Brain microvascular endothelial cell (primary cell): ENCODE results near the gene PRDX5.
A peak's percentile ranks its signal among the peaks of the same experiment; 100 is the strongest.

Experiments used
- DNase-seq: peaks from one replicate; pipeline ENCODE4 v3.0.0-alpha.2; 2020
- H3K27ac ChIP-seq: fragments of 250-450 bp; sonication (Bioruptor Pico); 2 replicates; pipeline ENCODE4 v1.5.1; 2020; ENCODE audit warnings: mild to moderate bottlenecking, moderate library complexity
- H3K27me3 ChIP-seq: fragments of 250-450 bp; sonication (Bioruptor Pico); replicated peaks from 2 replicates; pipeline ENCODE4 v1.5.1; 2020; ENCODE audit warnings: mild to moderate bottlenecking
- H3K36me3 ChIP-seq: fragments of 250-450 bp; sonication (Bioruptor Pico); replicated peaks from 2 replicates; pipeline ENCODE4 v1.5.1; 2020; ENCODE audit warnings: mild to moderate bottlenecking
- H3K4me3 ChIP-seq: 2 replicates; pipeline ENCODE4 v1.5.1; 2011; ENCODE audit warnings: low read depth, mild to moderate bottlenecking, control low read depth, low read length, moderate library complexity
- CTCF ChIP-seq: IDR thresholded peaks from 2 replicates; pipeline ENCODE4 v1.5.1; 2011; ENCODE audit warnings: low read depth, mild to moderate bottlenecking, moderate library complexity, low read length, control low read depth, inconsistent platforms; ENCODE audit errors: missing control alignments
- in situ Hi-C: cut with HindIII; loops from 2 replicates; pipeline ENCODE4 v1.10.0; 2017; ENCODE audit warnings: low sequenced_read_pairs, low pct_ligation_motif_present

PRDX5 gene

GRCh38 chr11:64317961-64318765 lies at the start of gene PRDX5:
Gene PRDX5, plus strand, starts transcription at chr11:64318121. Its CDS starts 95 bp downstream, at chr11:64318216.
- peak within 1 kb of the TSS; percentile 94 for H3K27ac ChIP-seq
- in situ Hi-C loops: no loop called here
- DNase-seq: peak; percentile 94
- TF ChIP-seq CTCF: peak; percentile 32
- peaks cover 34% of the 10 kb centered on the region for H3K36me3 ChIP-seq
- no peaks in the 10 kb centered on the region for H3K27me3 ChIP-seq
- peak within 1 kb of the TSS; percentile 94 for H3K4me3 ChIP-seq

GRCh38 chr11:64268893-64269539 lies 48.9 kb upstream of the PRDX5 start:
- no peak for TF ChIP-seq CTCF
- peak overlapping the region; percentile 75 for H3K4me3 ChIP-seq
- H3K27ac ChIP-seq: peak overlapping the region; percentile 66
- no peaks in the 10 kb centered on the region for H3K27me3 ChIP-seq
- in situ Hi-C loops: no loop called here
- peak; percentile 34 for DNase-seq
- H3K36me3 ChIP-seq: peaks cover 32% of the 10 kb centered on the region

- Histone ChIP-seq H3K36me3 (peaks cover 25% of the 10 kb centered on the region), H3K27ac (peak overlapping the region; percentile 88), H3K4me3 (peak overlapping the region; percentile 75), H3K27me3 (no peaks in the 10 kb centered on the region)
- in situ Hi-C loops: no loop called here
- TF ChIP-seq CTCF: no peak
- peak; percentile 99 for DNase-seq
Measured at GRCh38 chr11:64269540-64270220, 48.2 kb upstream of the PRDX5 start.

GRCh38 chr11:64275031-64275800 lies 42.7 kb upstream of the PRDX5 start:
- no peak for TF ChIP-seq CTCF

GRCh38 chr11:64275841-64276240 lies 42.1 kb upstream of the PRDX5 start:
- H3K4me3 ChIP-seq: no peak overlapping the region
- H3K27ac ChIP-seq: no peak overlapping the region
- H3K27me3 ChIP-seq: no peaks in the 10 kb centered on the region
- H3K36me3 ChIP-seq: peaks cover 2% of the 10 kb centered on the region
- no peak for TF ChIP-seq CTCF
- DNase-seq: no peak
- in situ Hi-C loops: no loop called here

More at GRCh38 chr11:64275031-64275800, 42.7 kb upstream of the PRDX5 start:
- in situ Hi-C loops: no loop called here
- H3K4me3 ChIP-seq: no peak overlapping the region
- H3K36me3 ChIP-seq: peaks cover 2% of the 10 kb centered on the region
- no peak for DNase-seq
- H3K27me3 ChIP-seq: no peaks in the 10 kb centered on the region
- no peak overlapping the region for H3K27ac ChIP-seq
